ENCODE measurements around the gene SQSTM1.

DNA sequence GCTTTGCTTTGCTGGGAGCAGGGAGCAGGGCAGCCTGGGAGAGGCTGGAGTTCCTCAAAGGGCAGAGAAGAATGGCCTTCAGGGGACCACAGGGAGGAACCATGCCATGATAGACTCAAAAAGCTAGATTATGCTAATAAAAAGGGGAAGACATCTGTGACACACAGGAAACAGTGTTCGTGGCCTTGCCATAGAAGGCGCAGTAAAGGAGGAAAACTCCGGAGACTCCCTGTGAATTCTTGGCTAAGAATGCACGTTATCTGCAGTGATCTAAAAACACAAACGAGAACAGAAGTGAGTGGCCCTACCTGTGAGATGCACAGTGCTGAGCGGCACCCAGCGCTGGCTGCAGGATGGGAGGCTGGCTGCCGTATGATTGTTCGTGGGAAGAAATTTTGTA lies 42.8 kb upstream of the SQSTM1 start:
- no peak for TF ChIP-seq POLR2A (IDR thresholded peaks at IDR 0.05; ENCODE audit: control extremely low read depth in 1 of 2, low read depth in 2 of 2, low read length in 2 of 2)
- no peak for TF ChIP-seq CTCF (IDR thresholded peaks at IDR 0.05; ENCODE audit: control extremely low read depth in 1 of 3, insufficient read depth in 1 of 3, low read depth in 1 of 3, low read length in 3 of 3)
- no peak for TF ChIP-seq RAD21 (IDR thresholded peaks at IDR 0.05 in 1 of 2, conservative IDR thresholded peaks at IDR 0.05 in 1 of 2; ENCODE audit: low read depth in 2 of 2, low read length in 2 of 2)
- TF ChIP-seq RFX5 (IDR thresholded peaks at IDR 0.05; ENCODE audit: borderline replicate concordance, low read depth, low read length), result no peak
- no peak for TF ChIP-seq POLR2AphosphoS5 (IDR thresholded peaks at IDR 0.05; ENCODE audit: low read depth, low read length)
- TF ChIP-seq HDAC2 (IDR thresholded peaks at IDR 0.05; ENCODE audit: borderline replicate concordance in 1 of 2, low read depth in 2 of 2, low read length in 2 of 2), result no peak

Measured in H1 (cell line).